Activated naive CD4-positive, alpha-beta T cell treated with anti-CD3 and anti-CD28 coated beads, Interleukin-2, amount 10 ng/mL, durations not matched to agents 7 days and 5 days (primary cell): ENCODE measurements around the gene HDAC9.
"Not testable (repeated sequence)": the region's sequence is repeated elsewhere in the genome, so short reads cannot be mapped to it uniquely, and the experiment has no call there.

ENCODE experiments used
- CTCF ChIA-PET: fragments of 350-600 bp; sonication (Branson Sonifier 250); formaldehyde crosslinking; loops from one replicate; lab custom pipeline; 2021; ENCODE audit warnings: antibody characterized with exemption; lab: Charles Lee
- DNase-seq: peaks from one replicate; pipeline ENCODE4 v3.0.0-alpha.2; 2020
- H3K27ac Mint-ChIP-seq: one replicate; pipeline ENCODE4 v1.8.0; 2021; ENCODE audit warnings: mild to moderate bottlenecking, moderate library complexity, mixed read lengths
- H3K27me3 Mint-ChIP-seq: one replicate; pipeline ENCODE4 v1.8.0; 2021; ENCODE audit warnings: mild to moderate bottlenecking, mixed read lengths
- H3K36me3 Mint-ChIP-seq: one replicate; pipeline ENCODE4 v1.8.0; 2021; ENCODE audit warnings: mixed read lengths
- H3K4me1 Mint-ChIP-seq: one replicate; pipeline ENCODE4 v1.8.0; 2021; ENCODE audit warnings: mixed read lengths
- H3K4me3 Mint-ChIP-seq: one replicate; pipeline ENCODE4 v1.8.0; 2021; ENCODE audit warnings: mild to moderate bottlenecking, moderate library complexity, mixed read lengths
- H3K9me3 Mint-ChIP-seq: one replicate; pipeline ENCODE4 v1.8.0; 2021; ENCODE audit warnings: mixed read lengths

Gene HDAC9

GRCh38 chr7:18967755-18968154 is 472.2 kb downstream of the HDAC9 start:
- H3K4me1 Mint-ChIP-seq, H3K27ac Mint-ChIP-seq, H3K9me3 Mint-ChIP-seq, H3K36me3 Mint-ChIP-seq, H3K27me3 Mint-ChIP-seq, DNase-seq, CTCF ChIA-PET, H3K4me3 Mint-ChIP-seq: not testable (repeated sequence)

GRCh38 chr7:18971839-18972238 is 476.3 kb downstream of the HDAC9 start:
- H3K27ac Mint-ChIP-seq = no peak overlapping the region
- H3K36me3 Mint-ChIP-seq = no peaks in the 10 kb centered on the region
- H3K27me3 Mint-ChIP-seq = no peaks in the 10 kb centered on the region
- no peaks in the 10 kb centered on the region for H3K4me1 Mint-ChIP-seq
- DNase-seq = no peak
- H3K4me3 Mint-ChIP-seq = no peak overlapping the region
- CTCF ChIA-PET = no interaction called here
- peaks cover 14% of the 10 kb centered on the region for H3K9me3 Mint-ChIP-seq

GRCh38 chr7:18974803-18975202 is 479.3 kb downstream of the HDAC9 start:
- H3K27ac Mint-ChIP-seq = no peak overlapping the region
- H3K27me3 Mint-ChIP-seq = no peaks in the 10 kb centered on the region
- CTCF ChIA-PET = no interaction called here
- no peaks in the 10 kb centered on the region for H3K4me1 Mint-ChIP-seq
- no peak for DNase-seq
- no peak overlapping the region for H3K4me3 Mint-ChIP-seq
- peaks cover 11% of the 10 kb centered on the region for H3K9me3 Mint-ChIP-seq
- no peaks in the 10 kb centered on the region for H3K36me3 Mint-ChIP-seq

- no peak for DNase-seq
- H3K4me3 Mint-ChIP-seq = no peak overlapping the region
- H3K27me3 Mint-ChIP-seq = no peaks in the 10 kb centered on the region
- CTCF ChIA-PET = no interaction called here
- no peak overlapping the region for H3K27ac Mint-ChIP-seq
- H3K4me1 Mint-ChIP-seq = no peaks in the 10 kb centered on the region
- peaks cover 11% of the 10 kb centered on the region for H3K9me3 Mint-ChIP-seq
- H3K36me3 Mint-ChIP-seq = no peaks in the 10 kb centered on the region
Observed at GRCh38 chr7:18975276-18975675, 479.7 kb downstream of the HDAC9 start.

GRCh38 chr7:18975689-18976280 is 480.2 kb downstream of the HDAC9 start:
- Mint-ChIP-seq H3K27ac (no peak overlapping the region), H3K4me1 (no peaks in the 10 kb centered on the region), H3K36me3 (no peaks in the 10 kb centered on the region), H3K27me3 (no peaks in the 10 kb centered on the region), H3K9me3 (peaks cover 11% of the 10 kb centered on the region), H3K4me3 (no peak overlapping the region)
- DNase-seq = no peak
- CTCF ChIA-PET = no interaction called here

- no peak overlapping the region for H3K4me3 Mint-ChIP-seq
- no peak for DNase-seq
- H3K27me3 Mint-ChIP-seq = no peaks in the 10 kb centered on the region
- H3K4me1 Mint-ChIP-seq = no peaks in the 10 kb centered on the region
- no peaks in the 10 kb centered on the region for H3K36me3 Mint-ChIP-seq
- CTCF ChIA-PET = no interaction called here
- H3K27ac Mint-ChIP-seq = no peak overlapping the region
- H3K9me3 Mint-ChIP-seq = peaks cover 14% of the 10 kb centered on the region
Observed at GRCh38 chr7:18976715-18977471, 481.3 kb downstream of the HDAC9 start.

GRCh38 chr7:18978108-18978495 is 482.6 kb downstream of the HDAC9 start:
- Mint-ChIP-seq H3K27me3 (no peaks in the 10 kb centered on the region), H3K4me3 (no peak overlapping the region), H3K9me3 (peaks cover 13% of the 10 kb centered on the region), H3K27ac (no peak overlapping the region), H3K36me3 (no peaks in the 10 kb centered on the region), H3K4me1 (no peaks in the 10 kb centered on the region)
- no peak for DNase-seq
- CTCF ChIA-PET = no interaction called here

- H3K4me1 Mint-ChIP-seq, DNase-seq, H3K27me3 Mint-ChIP-seq, H3K27ac Mint-ChIP-seq, H3K4me3 Mint-ChIP-seq, CTCF ChIA-PET, H3K36me3 Mint-ChIP-seq, H3K9me3 Mint-ChIP-seq: not testable (repeated sequence)
Observed at GRCh38 chr7:18990700-18991099, 495.2 kb downstream of the HDAC9 start.

GRCh38 chr7:18993933-18994668 is 498.6 kb downstream of the HDAC9 start:
- H3K36me3 Mint-ChIP-seq = no peaks in the 10 kb centered on the region
- H3K4me1 Mint-ChIP-seq = no peaks in the 10 kb centered on the region
- CTCF ChIA-PET = no interaction called here
- no peaks in the 10 kb centered on the region for H3K27me3 Mint-ChIP-seq
- H3K4me3 Mint-ChIP-seq = no peak overlapping the region
- H3K9me3 Mint-ChIP-seq = peaks cover 4% of the 10 kb centered on the region
- no peak for DNase-seq
- H3K27ac Mint-ChIP-seq = no peak overlapping the region

GRCh38 chr7:18995270-18995671 is 499.7 kb downstream of the HDAC9 start:
- CTCF ChIA-PET = no interaction called here
- no peaks in the 10 kb centered on the region for H3K4me1 Mint-ChIP-seq
- H3K27ac Mint-ChIP-seq = no peak overlapping the region
- H3K4me3 Mint-ChIP-seq = no peak overlapping the region
- no peak for DNase-seq
- H3K36me3 Mint-ChIP-seq = no peaks in the 10 kb centered on the region
- no peaks in the 10 kb centered on the region for H3K27me3 Mint-ChIP-seq
- peaks cover 2% of the 10 kb centered on the region for H3K9me3 Mint-ChIP-seq

GRCh38 chr7:18995811-18996426 is 500.4 kb downstream of the HDAC9 start:
- H3K36me3 Mint-ChIP-seq = no peaks in the 10 kb centered on the region
- no peaks in the 10 kb centered on the region for H3K4me1 Mint-ChIP-seq
- H3K4me3 Mint-ChIP-seq = no peak overlapping the region
- CTCF ChIA-PET = no interaction called here
- no peak for DNase-seq
- H3K27me3 Mint-ChIP-seq = no peaks in the 10 kb centered on the region
- H3K27ac Mint-ChIP-seq = no peak overlapping the region
- peaks cover 2% of the 10 kb centered on the region for H3K9me3 Mint-ChIP-seq

GRCh38 chr7:18996583-18996982 is 501.0 kb downstream of the HDAC9 start:
- Mint-ChIP-seq H3K4me3 (no peak overlapping the region), H3K27me3 (no peaks in the 10 kb centered on the region), H3K36me3 (no peaks in the 10 kb centered on the region), H3K27ac (no peak overlapping the region), H3K4me1 (no peaks in the 10 kb centered on the region), H3K9me3 (no peaks in the 10 kb centered on the region)
- no peak for DNase-seq
- CTCF ChIA-PET = no interaction called here

GRCh38 chr7:18997477-18998150 is 502.1 kb downstream of the HDAC9 start:
- CTCF ChIA-PET = no interaction called here
- H3K27ac Mint-ChIP-seq = no peak overlapping the region
- no peak overlapping the region for H3K4me3 Mint-ChIP-seq
- H3K9me3 Mint-ChIP-seq = no peaks in the 10 kb centered on the region
- H3K36me3 Mint-ChIP-seq = no peaks in the 10 kb centered on the region
- H3K4me1 Mint-ChIP-seq = no peaks in the 10 kb centered on the region
- no peaks in the 10 kb centered on the region for H3K27me3 Mint-ChIP-seq
- DNase-seq = no peak

GRCh38 chr7:19000410-19000809 is 504.9 kb downstream of the HDAC9 start:
- no peaks in the 10 kb centered on the region for H3K36me3 Mint-ChIP-seq
- H3K27me3 Mint-ChIP-seq = no peaks in the 10 kb centered on the region
- H3K4me1 Mint-ChIP-seq = no peaks in the 10 kb centered on the region
- no peak overlapping the region for H3K4me3 Mint-ChIP-seq
- no peaks in the 10 kb centered on the region for H3K9me3 Mint-ChIP-seq
- CTCF ChIA-PET = no interaction called here
- no peak overlapping the region for H3K27ac Mint-ChIP-seq
- no peak for DNase-seq
